ENCODE data around the gene CEP112. TPM values are rescaled to one million over a fixed set of nuclear protein-coding genes. Genes with fewer than 3 reads are reported as not detected.

CEP112 gene
- total and polyA plus RNA-seq, 2 donors (not counting 3 experiments of a cell fraction or from before 2014, with no cell fraction given): 1.5 to 25.3 TPM

GRCh38 chr17:66054242-66054641 is 137.7 kb downstream of the CEP112 start:
- Histone ChIP-seq H3K4me3 (replicated peaks in 1 of 3; ENCODE audit: insufficient read depth in 1 of 3, low read depth in 1 of 3, low read length in 3 of 3) (no peak overlapping the region), H2AFZ (ENCODE audit: low read depth, low read length) (no peak overlapping the region), H3K27ac (ENCODE audit: insufficient read depth, low read depth, low read length) (no peak overlapping the region), H3K4me2 (ENCODE audit: insufficient read depth, low read length) (no peak overlapping the region), H3K79me2 (ENCODE audit: control insufficient read depth, insufficient read depth, low read length) (no peaks in the 10 kb centered on the region), H3K9me1 (replicated peaks; ENCODE audit: control insufficient read depth, extremely low read depth, insufficient read depth, low read length) (no peaks in the 10 kb centered on the region), H3K9ac (replicated peaks; ENCODE audit: extremely low read depth, insufficient read depth, low read length) (no peak overlapping the region), H3K27me3 (ENCODE audit: control insufficient read depth in 2 of 2, insufficient read depth in 2 of 2, low read length in 2 of 2) (no peaks in the 10 kb centered on the region), H3K9me3 (replicated peaks; ENCODE audit: control insufficient read depth, insufficient read depth, low read length) (no peaks in the 10 kb centered on the region), H3K4me1 (ENCODE audit: control insufficient read depth, extremely low read depth, insufficient read depth, low read length) (no peaks in the 10 kb centered on the region), H4K20me1 (replicated peaks; ENCODE audit: control insufficient read depth, extremely low read depth, insufficient read depth, low read length) (no peaks in the 10 kb centered on the region), H3K36me3 (ENCODE audit: control insufficient read depth in 2 of 2, extremely low read depth in 1 of 2, insufficient read depth in 2 of 2, low read length in 2 of 2) (peaks cover 0 to 2% of the 10 kb centered on the region in 2 experiments)
- ChIA-PET CTCF (no interaction called here), POLR2A (no interaction called here)
- TF ChIP-seq POLR2AphosphoS5 (IDR thresholded peaks at IDR 0.05; ENCODE audit: insufficient read depth, low read depth, low read length): no peak
- TF ChIP-seq FOS (IDR thresholded peaks at IDR 0.05; ENCODE audit: borderline replicate concordance, insufficient read depth, low read length): no peak
- TF ChIP-seq MYC (IDR thresholded peaks at IDR 0.05; ENCODE audit: low read depth, low read length): no peak
- no peak for TF ChIP-seq EZH2 (IDR thresholded peaks at IDR 0.05; ENCODE audit: borderline replicate concordance, low read depth, low read length, severe bottlenecking)
- no peak for TF ChIP-seq CTCF (IDR thresholded peaks at IDR 0.05; ENCODE audit: extremely low read depth in 1 of 2, insufficient read depth in 1 of 2, low read depth in 1 of 2, low read length in 2 of 2)
- no peak for TF ChIP-seq JUN (IDR thresholded peaks at IDR 0.05; ENCODE audit: borderline replicate concordance, insufficient read depth, insufficient read length, low read depth)
- TF ChIP-seq POLR2A (IDR thresholded peaks at IDR 0.05; ENCODE audit: low read depth, low read length): no peak
- TF ChIP-seq GATA2 (IDR thresholded peaks at IDR 0.05; ENCODE audit: insufficient read depth, insufficient read length, low read depth, low read length): no peak
- TF ChIP-seq MAX (IDR thresholded peaks at IDR 0.05; ENCODE audit: insufficient read depth, insufficient read length): no peak
- DNase-seq (ENCODE audit: low read depth, low spot score) (no peak), FAIRE-seq (no peak)
- no TSS peak for BruUV-seq (replicated peaks)
- intact Hi-C loops (cut with micrococcal nuclease) (no loop called here), dilution Hi-C loops (cut with MboI; ENCODE audit: extremely low pct_ligation_motif_present, low sequenced_read_pairs) (no loop called here)

Data from endothelial cell of umbilical vein (primary cell).